GM12892 (cell line): ENCODE results near the gene SYVN1.
A peak's percentile ranks its signal among the peaks of the same experiment; 100 is the strongest.
"Not testable (repeated sequence)": the region's sequence is repeated elsewhere in the genome, so short reads cannot be mapped to it uniquely, and the experiment has no call there.

ENCODE experiments used
- DNase-seq: peaks from one replicate; pipeline ENCODE4 v3.0.0; 2011; ENCODE audit not compliant: insufficient read length
- FAIRE-seq: peaks from 2 replicates; lab custom pipeline; 2011; peaks lifted over from hg19 to GRCh38; lab: Jason Lieb, UNC
- POLR2A ChIP-seq: IDR thresholded peaks from 2 replicates; pipeline ENCODE4 v1.6.1; 2011; ENCODE audit warnings: low read depth, low read length, control low read depth
- POLR2AphosphoS5 ChIP-seq: IDR thresholded peaks from 2 replicates; pipeline ENCODE4 v1.6.1; 2011; ENCODE audit warnings: low read depth, low read length, control low read depth
- TAF1 ChIP-seq: IDR thresholded peaks from 2 replicates; pipeline ENCODE4 v1.6.1; 2011; ENCODE audit warnings: low read depth, mild to moderate bottlenecking, control low read depth, low read length, borderline replicate concordance

SYVN1 gene

GRCh38 chr11:65166893-65167292, 32.6 kb upstream of the SYVN1 start:
- TF ChIP-seq POLR2A = no peak
- no peak for TF ChIP-seq TAF1
- TF ChIP-seq POLR2AphosphoS5 = no peak
- FAIRE-seq (no peak), DNase-seq (no peak)

DNA sequence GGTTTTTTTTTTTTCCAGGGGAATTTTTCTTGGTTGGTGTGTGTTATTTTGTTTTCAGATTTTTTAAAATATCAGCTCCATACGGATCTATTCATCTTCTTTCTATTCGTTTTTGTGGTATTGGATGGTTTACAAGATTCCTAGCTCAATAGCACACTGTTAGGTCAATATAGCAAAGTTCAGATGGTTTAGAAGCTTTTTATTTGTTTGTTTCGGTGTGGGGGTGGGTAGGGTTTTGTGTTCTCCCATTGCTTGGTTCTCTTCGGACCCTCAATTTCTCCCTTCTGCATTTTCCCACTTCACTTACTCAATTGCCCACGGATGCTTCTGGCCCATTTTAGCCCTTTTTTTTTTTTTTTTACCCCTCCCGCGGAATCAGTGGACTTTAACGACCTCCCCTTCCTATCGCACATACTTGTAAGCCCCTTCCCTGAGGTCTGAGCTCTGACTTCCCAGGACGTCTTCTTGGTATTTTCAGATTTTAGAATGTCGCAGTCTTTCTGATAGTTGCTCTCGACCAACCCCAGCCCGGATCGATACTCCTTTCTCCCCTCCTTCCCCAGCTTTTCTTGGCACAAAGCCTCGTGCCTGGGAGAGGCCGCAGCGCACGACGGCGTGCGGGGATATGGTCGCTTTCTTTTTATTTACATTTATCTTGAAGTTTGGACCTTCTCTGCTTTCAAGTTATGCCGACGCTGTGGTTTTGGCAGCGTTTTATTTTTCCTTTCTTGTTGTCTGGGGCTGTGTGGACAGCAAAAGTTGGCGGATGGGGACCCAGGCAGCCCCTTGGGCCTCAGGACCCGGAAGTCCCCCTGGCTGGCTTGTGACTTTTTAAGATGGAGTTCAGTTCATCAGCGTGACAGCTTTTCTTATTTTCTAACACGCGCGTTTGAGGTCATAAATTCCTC, 31.3 kb upstream of the SYVN1 start:
- no peak for FAIRE-seq
- DNase-seq = no peak
- TF ChIP-seq TAF1 = no peak
- TF ChIP-seq POLR2A = no peak

DNA sequence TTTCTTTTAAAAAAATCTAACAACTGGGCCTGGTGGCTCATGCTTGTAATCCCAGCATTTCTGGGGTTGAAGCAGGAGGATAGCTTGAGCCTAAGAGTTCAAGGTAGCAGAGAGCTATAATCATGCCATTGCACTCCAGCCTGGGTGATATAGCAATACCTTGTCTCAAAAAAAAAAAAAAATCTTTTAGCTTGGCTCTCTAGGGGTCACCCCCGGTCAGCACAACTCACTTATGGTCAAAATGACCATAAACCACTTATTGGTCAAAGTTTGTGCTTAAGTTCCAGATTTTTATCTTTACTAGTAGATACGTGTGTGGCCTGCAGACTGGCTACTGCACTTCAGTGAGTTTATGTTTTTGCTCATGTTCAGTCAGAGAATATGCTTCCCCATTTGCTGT, 29.4 kb upstream of the SYVN1 start:
- DNase-seq = no peak
- no peak for FAIRE-seq
- TF ChIP-seq POLR2A (no peak), POLR2AphosphoS5 (no peak), TAF1 (no peak)

GRCh38 chr11:65160643-65161042, 26.3 kb upstream of the SYVN1 start:
- DNase-seq (no peak), FAIRE-seq (no peak)
- TF ChIP-seq TAF1 (no peak), POLR2AphosphoS5 (no peak), POLR2A (no peak)

DNA sequence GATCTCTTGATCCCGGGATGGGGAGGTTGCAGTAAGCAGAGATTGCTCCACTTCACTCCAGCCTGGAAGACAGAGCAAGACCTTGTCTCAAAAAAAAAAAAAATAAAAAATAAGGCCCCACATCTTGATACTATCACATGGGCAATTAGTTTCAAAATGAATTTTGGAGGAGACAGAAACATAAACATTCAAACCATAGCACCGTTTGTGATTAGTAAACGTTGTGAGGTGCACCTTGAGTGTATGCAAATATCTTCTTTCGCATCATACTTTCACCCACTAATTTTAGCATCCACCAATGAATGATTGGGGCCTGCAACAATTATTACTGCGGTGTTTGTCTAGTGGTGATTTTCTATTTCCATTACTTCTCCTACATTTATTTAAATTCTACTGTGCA, 24.7 kb upstream of the SYVN1 start:
- DNase-seq (no peak), FAIRE-seq (peak; percentile 17)
- TF ChIP-seq TAF1 = no peak
- TF ChIP-seq POLR2AphosphoS5 = no peak
- TF ChIP-seq POLR2A = no peak

GRCh38 chr11:65157336-65157735, 23.0 kb upstream of the SYVN1 start:
- TF ChIP-seq TAF1 = no peak
- no peak for TF ChIP-seq POLR2A
- no peak for TF ChIP-seq POLR2AphosphoS5
- FAIRE-seq (no peak), DNase-seq (no peak)

DNA sequence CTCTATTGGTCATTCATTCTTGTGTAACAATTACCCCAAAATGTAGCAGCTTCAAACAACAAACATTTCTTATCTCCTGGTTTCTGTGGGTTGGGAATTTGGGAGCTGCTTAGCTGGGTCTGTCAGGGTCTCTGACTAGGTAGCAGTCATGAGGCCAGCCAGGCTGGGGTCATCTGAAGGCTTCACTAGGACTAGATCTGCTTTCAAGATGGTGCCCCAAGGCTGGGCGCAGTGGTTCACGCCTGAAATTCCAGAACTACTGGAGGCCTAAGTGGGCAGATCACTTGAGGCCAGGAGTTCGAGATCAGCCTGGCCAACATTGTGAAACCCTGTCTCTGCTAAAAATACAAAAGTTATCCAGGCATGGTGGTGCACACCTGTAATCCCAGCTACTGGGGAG, 22.6 kb upstream of the SYVN1 start:
- DNase-seq (no peak), FAIRE-seq (no peak)
- TF ChIP-seq POLR2AphosphoS5 (no peak), POLR2A (no peak), TAF1 (no peak)

DNA sequence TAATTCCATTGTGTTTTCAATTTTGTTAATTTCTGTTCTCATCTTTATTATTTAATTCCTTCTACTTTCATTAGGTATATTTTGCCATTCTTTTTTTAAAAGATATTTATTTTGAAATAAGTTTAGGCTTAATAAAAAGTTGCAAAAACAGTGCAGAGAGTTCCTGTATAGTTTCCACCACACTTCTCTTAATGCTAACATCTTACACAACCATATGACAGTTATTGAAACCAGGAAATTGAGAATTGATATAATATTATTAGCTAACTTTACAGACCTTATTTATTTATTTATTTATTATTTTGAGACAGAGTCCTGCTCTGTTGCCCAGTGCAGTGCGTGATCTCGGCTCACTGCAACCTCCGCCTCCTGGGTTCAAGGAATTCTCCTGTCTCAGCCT, 21.9 kb upstream of the SYVN1 start:
- TF ChIP-seq POLR2A = no peak
- TF ChIP-seq POLR2AphosphoS5 = no peak
- TF ChIP-seq TAF1 = no peak
- FAIRE-seq = no peak
- no peak for DNase-seq

DNA sequence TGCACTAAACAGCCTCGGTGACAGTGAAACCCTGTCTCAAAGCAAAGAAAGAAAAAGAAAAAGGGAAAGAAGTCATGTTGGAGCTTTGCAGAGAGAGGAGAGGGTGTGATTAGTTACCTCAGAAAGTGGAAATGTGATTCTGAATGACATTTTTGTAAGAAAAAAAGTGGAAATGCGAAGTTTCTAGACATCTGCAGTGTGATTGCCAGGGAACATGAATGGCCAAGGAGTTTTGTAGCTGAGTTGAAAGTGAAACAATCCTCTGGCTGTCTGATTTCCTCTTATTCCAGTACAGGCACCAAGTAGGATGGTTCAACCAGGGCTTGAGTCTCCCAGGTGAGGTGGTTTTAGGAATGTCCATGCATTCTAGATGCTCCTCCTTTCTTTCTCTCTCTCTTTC, 17.8 kb upstream of the SYVN1 start:
- TF ChIP-seq TAF1 (no peak), POLR2A (no peak), POLR2AphosphoS5 (no peak)
- FAIRE-seq (no peak), DNase-seq (no peak)

DNA sequence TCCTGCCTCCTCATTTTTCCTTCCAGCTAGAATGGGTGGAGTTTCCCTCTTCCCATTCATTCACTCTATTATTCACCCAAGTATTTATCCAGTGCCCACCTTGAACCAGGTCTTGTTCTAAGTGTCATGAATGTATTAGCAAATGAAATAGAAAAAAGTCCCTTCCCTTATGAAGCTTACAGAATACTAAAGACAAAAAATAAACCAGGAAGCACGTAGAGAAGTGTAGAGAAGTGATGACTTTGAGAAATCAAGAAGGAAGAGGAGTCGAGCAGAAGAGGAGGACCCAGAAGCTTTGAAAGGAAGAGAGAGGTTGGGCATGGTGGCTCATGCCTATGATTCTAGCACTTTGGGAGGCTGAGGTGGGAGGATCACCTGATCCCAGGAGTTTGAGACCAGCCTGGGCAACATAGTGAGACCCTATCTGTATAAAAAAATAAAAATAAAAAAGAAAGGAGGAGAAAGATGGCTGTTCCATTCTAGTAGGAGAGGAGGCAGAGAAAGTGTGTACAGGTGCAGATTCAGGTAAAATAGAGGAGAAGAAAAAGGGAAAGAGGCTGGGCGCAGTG, 17.1 kb upstream of the SYVN1 start:
- DNase-seq (no peak), FAIRE-seq (no peak)
- TF ChIP-seq POLR2AphosphoS5 = no peak
- no peak for TF ChIP-seq POLR2A
- no peak for TF ChIP-seq TAF1

- FAIRE-seq = peak; percentile 56
- no peak for TF ChIP-seq POLR2A
- no peak for TF ChIP-seq POLR2AphosphoS5
- TF ChIP-seq TAF1 = no peak
- no peak for DNase-seq
Observed at GRCh38 chr11:65150509-65151299, 16.4 kb upstream of the SYVN1 start.

GRCh38 chr11:65150131-65150508, 15.8 kb upstream of the SYVN1 start:
- not testable (repeated sequence) for DNase-seq, FAIRE-seq
